Metanephros (tissue), 1 donor: ENCODE measurements around the gene CDY2B. TPM values are rescaled to one million over a fixed set of nuclear protein-coding genes. Genes with fewer than 3 reads are reported as not detected.

Experiments used
- total RNA-seq: library from RNA; depleted of rRNA; stranded (reverse); fragments of >200 nt; gene quantifications from one replicate; pipeline ENCODE4 v1.2.3, GENCODE V29; 2014

CDY2B gene, protein sequence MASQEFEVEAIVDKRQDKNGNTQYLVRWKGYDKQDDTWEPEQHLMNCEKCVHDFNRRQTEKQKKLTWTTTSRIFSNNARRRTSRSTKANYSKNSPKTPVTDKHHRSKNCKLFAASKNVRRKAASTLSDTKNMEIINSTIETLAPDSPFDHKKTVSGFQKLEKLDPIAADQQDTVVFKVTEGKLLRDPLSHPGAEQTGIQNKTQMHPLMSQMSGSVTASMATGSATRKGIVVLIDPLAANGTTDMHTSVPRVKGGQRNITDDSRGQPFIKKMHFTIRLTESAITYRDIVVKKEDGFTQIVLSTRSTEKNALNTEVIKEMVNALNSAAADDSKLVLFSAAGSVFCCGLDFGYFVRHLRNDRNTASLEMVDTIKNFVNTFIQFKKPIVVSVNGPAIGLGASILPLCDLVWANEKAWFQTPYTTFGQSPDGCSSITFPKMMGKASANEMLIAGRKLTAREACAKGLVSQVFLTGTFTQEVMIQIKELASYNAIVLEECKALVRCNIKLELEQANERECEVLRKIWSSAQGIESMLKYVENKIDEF
- not detected for total RNA-seq

DNA sequence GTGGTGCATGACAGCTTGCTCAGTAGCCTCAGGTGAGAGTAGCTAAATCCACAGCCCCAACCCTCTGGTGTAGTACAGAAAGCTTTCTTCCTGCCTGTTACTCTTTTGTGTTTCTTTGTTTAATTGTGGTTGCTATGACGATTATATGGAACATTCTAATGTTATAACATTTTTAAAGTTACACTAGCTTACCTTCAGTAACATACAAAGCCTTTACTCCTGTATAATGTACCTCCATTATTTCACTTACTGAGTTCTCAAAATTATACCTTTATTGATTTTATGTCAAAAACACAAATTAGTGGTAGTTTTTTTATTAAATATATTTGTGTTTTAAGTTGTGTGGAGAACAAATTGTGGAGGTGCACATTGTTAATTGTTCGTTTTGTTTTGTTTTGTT, at the start of gene CDY2B:
Gene CDY2B (minus strand): TSS at position 101 of the 400 bp plus-strand sequence. CDS start 328 bp downstream, outside the sequence.

Other genes with a start within 250 kb of the CDY2B start
- gene CDY2A, start 145.6 kb upstream of the CDY2B start, total RNA-seq: not detected